IMR-90 (cell line): ENCODE measurements around the gene C8B. TPM values are rescaled to one million over a fixed set of nuclear protein-coding genes. Genes with fewer than 3 reads are reported as not detected.

Experiments
- ATAC-seq: fragments of 200-7000 bp; cut with Tn5 transposase; 2 replicates; pipeline ENCODE4 v1.9.1; 2020; ENCODE audit warnings: low read depth, mild to moderate bottlenecking, moderate library complexity
- BruUV-seq: library from RNA; stranded (reverse); fragments of 400-500 nt; replicated peaks from 2 replicates; lab custom pipeline; 2021; lab: Mats Ljungman, UMichigan
- CTCF ChIA-PET: fragments of 300-600 bp; formaldehyde crosslinking; extraction: SDS; loops from one replicate; lab custom pipeline; 2021; ENCODE audit warnings: antibody characterized with exemption; lab: Yijun Ruan, JAX
- POLR2A ChIA-PET: fragments of 300-600 bp; sonication (Branson Sonifier 250); formaldehyde crosslinking; loops from one replicate; lab custom pipeline; 2022; ENCODE audit warnings: antibody characterized with exemption; ENCODE audit not compliant: unreplicated experiment; lab: Charles Lee
- DNase-seq: peaks from one replicate; pipeline ENCODE4 v3.0.0; 2013
- H2AFZ ChIP-seq: replicated peaks from 2 replicates; pipeline ENCODE3; 2013; ENCODE audit warnings: low read length, mild to moderate bottlenecking; ENCODE audit not compliant: poor library complexity
- H2AK5ac ChIP-seq: 2 replicates; pipeline ENCODE4 v1.6.1; 2013; ENCODE audit warnings: low read depth, low read length, inconsistent platforms
- H2AK9ac ChIP-seq: replicated peaks from 2 replicates; pipeline ENCODE3; 2013; ENCODE audit warnings: mild to moderate bottlenecking, low read depth, low read length, moderate library complexity; ENCODE audit not compliant: poor library complexity
- H2BK120ac ChIP-seq: 2 replicates; pipeline ENCODE4 v1.6.1; 2013; ENCODE audit warnings: low read depth, low read length, inconsistent platforms
- H2BK15ac ChIP-seq: 3 replicates; pipeline ENCODE4 v1.6.1; 2013; ENCODE audit warnings: low read depth, low read length, inconsistent platforms
- H2BK20ac ChIP-seq: 2 replicates; pipeline ENCODE4 v1.6.1; 2013; ENCODE audit warnings: low read depth, mild to moderate bottlenecking, inconsistent platforms, low read length, moderate library complexity
- H2BK5ac ChIP-seq: 2 replicates; pipeline ENCODE4 v1.6.1; 2013; ENCODE audit warnings: mild to moderate bottlenecking, low read depth, low read length, inconsistent platforms; ENCODE audit not compliant: poor library complexity, severe bottlenecking
- H3K14ac ChIP-seq: replicated peaks from 2 replicates; pipeline ENCODE4 v1.6.1; 2013; ENCODE audit warnings: low read depth, low read length, inconsistent platforms
- H3K18ac ChIP-seq: 2 replicates; pipeline ENCODE4 v1.6.1; 2013; ENCODE audit warnings: low read depth, low read length, control low read depth
- H3K23ac ChIP-seq: 2 replicates; pipeline ENCODE4 v1.6.1; 2013; ENCODE audit warnings: low read depth, low read length, inconsistent platforms
- H3K27ac ChIP-seq: 2 replicates; pipeline ENCODE4 v1.5.1; 2013; ENCODE audit warnings: mild to moderate bottlenecking, control low read depth, low read length; ENCODE audit not compliant: insufficient read depth
- H3K27me3 ChIP-seq: 2 replicates; pipeline ENCODE4 v1.6.1; 2013; ENCODE audit warnings: low read length; ENCODE audit not compliant: control insufficient read depth, insufficient read depth
- H3K36me3 ChIP-seq: 2 replicates; pipeline ENCODE4 v1.6.1; 2013; ENCODE audit warnings: low read length, mixed read lengths; ENCODE audit not compliant: control insufficient read depth, insufficient read depth
- H3K4ac ChIP-seq: 2 replicates; pipeline ENCODE4 v1.6.1; 2013; ENCODE audit warnings: low read depth, low read length, inconsistent platforms
- H3K4me1 ChIP-seq: 2 replicates; pipeline ENCODE4 v1.6.1; 2013; ENCODE audit warnings: low read length, mixed read lengths; ENCODE audit not compliant: control insufficient read depth, insufficient read depth
- H3K4me2 ChIP-seq: 2 replicates; pipeline ENCODE4 v1.6.1; 2013; ENCODE audit warnings: low read depth, mild to moderate bottlenecking, control low read depth, low read length, moderate library complexity
- H3K4me3 ChIP-seq: 2 replicates; pipeline ENCODE4 v1.5.1; 2013; ENCODE audit warnings: low read depth, mild to moderate bottlenecking, control low read depth, low read length, moderate library complexity; ENCODE audit not compliant: insufficient read depth
- H3K56ac ChIP-seq: 2 replicates; pipeline ENCODE4 v1.6.1; 2013; ENCODE audit warnings: low read length, inconsistent platforms; ENCODE audit not compliant: insufficient read depth; ENCODE audit errors: extremely low read depth
- H3K79me1 ChIP-seq, 2 experiments: 2 replicates each; pipeline ENCODE4 v1.6.1; 2013; ENCODE audit warnings: low read length in 2 of 2, inconsistent platforms in 1 of 2, low read depth in 1 of 2
- H3K9ac ChIP-seq: 2 replicates; pipeline ENCODE4 v1.6.1; 2013; ENCODE audit warnings: low read depth, low read length, control low read depth
- H3K9me1 ChIP-seq: 2 replicates; pipeline ENCODE4 v1.6.1; 2013; ENCODE audit warnings: low read length, inconsistent platforms; ENCODE audit not compliant: insufficient read depth
- H3K9me3 ChIP-seq: 2 replicates; pipeline ENCODE4 v1.6.1; 2013; ENCODE audit warnings: low read length; ENCODE audit not compliant: control insufficient read depth, insufficient read depth
- H4K20me1 ChIP-seq: 2 replicates; pipeline ENCODE4 v1.6.1; 2013; ENCODE audit warnings: low read length, inconsistent platforms; ENCODE audit not compliant: insufficient read depth
- H4K5ac ChIP-seq: 2 replicates; pipeline ENCODE4 v1.6.1; 2013; ENCODE audit warnings: mild to moderate bottlenecking, low read depth, low read length, control low read depth
- H4K8ac ChIP-seq, 2 experiments: 2 replicates each; pipeline ENCODE4 v1.6.1; 2013; ENCODE audit warnings: low read depth in 2 of 2, low read length in 2 of 2, control low read depth in 1 of 2, inconsistent platforms in 1 of 2
- H4K91ac ChIP-seq: 2 replicates; pipeline ENCODE4 v1.6.1; 2013; ENCODE audit warnings: low read depth, low read length, inconsistent platforms; ENCODE audit not compliant: insufficient read depth
- CEBPB ChIP-seq: IDR thresholded peaks from 2 replicates; pipeline ENCODE4 v1.6.1; 2012; ENCODE audit warnings: low read depth, low read length, improper control_type of control experiment
- FOS ChIP-seq: fragments of 150-350 bp; IDR thresholded peaks from 2 replicates; pipeline ENCODE4 v1.6.1; 2016; ENCODE audit warnings: low read depth, low read length
- MAFK ChIP-seq: IDR thresholded peaks from 2 replicates; pipeline ENCODE4 v1.6.1; 2012; ENCODE audit warnings: low read depth, low read length, improper control_type of control experiment
- MAZ ChIP-seq: IDR thresholded peaks from 2 replicates; pipeline ENCODE4 v1.6.1; 2012; ENCODE audit warnings: low read depth, mild to moderate bottlenecking, low read length, improper control_type of control experiment, moderate library complexity, borderline replicate concordance
- MXI1 ChIP-seq: IDR thresholded peaks from 2 replicates; pipeline ENCODE4 v1.6.1; 2012; ENCODE audit warnings: low read depth, mild to moderate bottlenecking, low read length, moderate library complexity, borderline replicate concordance
- POLR2A ChIP-seq: IDR thresholded peaks from 2 replicates; pipeline ENCODE4 v1.6.1; 2012; ENCODE audit warnings: mild to moderate bottlenecking, low read depth, low read length
- RAD21 ChIP-seq: IDR thresholded peaks from 2 replicates; pipeline ENCODE4 v1.6.1; 2012; ENCODE audit warnings: low read length, improper control_type of control experiment
- RCOR1 ChIP-seq: IDR thresholded peaks from 2 replicates; pipeline ENCODE4 v1.6.1; 2012; ENCODE audit warnings: mild to moderate bottlenecking, low read length, improper control_type of control experiment; ENCODE audit not compliant: insufficient replicate concordance
- RFX5 ChIP-seq: IDR thresholded peaks from 2 replicates; pipeline ENCODE4 v1.8.0; 2012; ENCODE audit warnings: low read depth, mild to moderate bottlenecking, low read length, moderate library complexity
- SMC3 ChIP-seq: fragments of 150-350 bp; IDR thresholded peaks from 2 replicates; pipeline ENCODE4 v1.6.1; 2016; ENCODE audit warnings: low read depth, mild to moderate bottlenecking, antibody characterized with exemption, low read length, moderate library complexity
- WGBS, 2 experiments: methylation state at CpG; one replicate each; pipeline versions ENCODE4 v1.1.5 to v1.1.7; 2013; ENCODE audit warnings: missing lambda C conversion rate in 2 of 2; ENCODE audit not compliant: insufficient read length in 1 of 2; ENCODE audit errors: extremely low coverage in 2 of 2; 5-methylcytosine and 5-hydroxymethylcytosine counted together
- dilution Hi-C: fragments of 300-500 bp; cut with HindIII; formaldehyde crosslinking; loops from one replicate; pipeline ENCODE4 v1.14.3; 2018; ENCODE audit warnings: low sequenced_read_pairs; ENCODE audit not compliant: unreplicated experiment
- in situ Hi-C: fragments of 300-500 bp; cut with MboI; formaldehyde crosslinking; loops from 3 replicates; pipeline ENCODE4 v1.14.3; 2019; ENCODE audit warnings: low sequenced_read_pairs, inconsistent platforms, mixed read lengths
- intact Hi-C: fragments of 100-400 bp; cut with micrococcal nuclease; formaldehyde crosslinking; loops from 2 replicates; pipeline ENCODE4 v1.10.0; 2022
- polyA plus RNA-seq, 3 experiments: library from polyadenylated mRNA; depleted of rRNA; stranded (reverse); fragments of >200 nt; gene quantifications; 2 replicates each; pipeline ENCODE4 v1.2.3, GENCODE V29; 2012; ENCODE audit warnings: low replicate concordance in 1 of 3
- total RNA-seq: library from RNA; depleted of rRNA; stranded (reverse); fragments of >200 nt; gene quantifications from 2 replicates; pipeline ENCODE4 v1.2.3, GENCODE V29; 2012

The C8B gene
- total and polyA plus RNA-seq, 2 of the 4 experiments (the other 2 are of a cell fraction) = not detected

DNA sequence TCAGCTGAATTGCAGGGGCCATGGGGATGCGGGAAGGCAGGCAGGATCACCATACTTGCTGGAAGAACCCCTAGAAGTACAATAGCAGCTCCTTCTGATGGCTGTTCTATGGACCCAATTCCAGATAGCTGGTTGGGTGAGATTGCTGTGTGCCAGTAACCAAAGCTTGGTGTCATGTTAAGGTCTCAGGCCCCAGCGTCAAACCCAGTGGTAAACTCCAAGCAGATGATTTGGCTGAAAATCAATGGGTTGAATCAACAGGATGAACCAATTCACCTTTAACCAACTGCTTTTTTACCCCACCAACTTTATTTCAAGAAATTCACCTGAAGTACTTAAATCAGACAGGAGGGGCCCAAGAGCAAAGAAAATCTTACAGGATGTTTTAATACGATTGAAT lies 37.8 kb downstream of the C8B start:
- dilution Hi-C loops (no loop called here), intact Hi-C loops (no loop called here), in situ Hi-C loops (no loop called here)
- Histone ChIP-seq H3K27me3 (no peaks in the 10 kb centered on the region), H3K9me3 (no peaks in the 10 kb centered on the region), H2BK20ac (no peak overlapping the region), H3K27ac (no peak overlapping the region), H2BK15ac (no peak overlapping the region), H3K79me1 (no peaks in the 10 kb centered on the region), H3K9me1 (no peaks in the 10 kb centered on the region), H3K4me3 (no peak overlapping the region), H3K4me1 (peaks cover 5% of the 10 kb centered on the region), H4K20me1 (no peaks in the 10 kb centered on the region), H4K8ac (no peak overlapping the region), H3K14ac (no peak overlapping the region), H3K36me3 (no peaks in the 10 kb centered on the region), H4K91ac (no peak overlapping the region), H3K4ac (no peak overlapping the region), H2BK120ac (no peak overlapping the region), H3K56ac (no peak overlapping the region), H2BK5ac (no peak overlapping the region), H3K18ac (no peak overlapping the region), H2AFZ (no peak overlapping the region), H3K9ac (no peak overlapping the region), H2AK9ac (no peak overlapping the region), H2AK5ac (no peak overlapping the region), H3K23ac (no peak overlapping the region), H3K4me2 (no peak overlapping the region), H4K5ac (no peak overlapping the region)
- WGBS, 2 experiments = no CpG with 5 or more reads among the region's 3 CpGs
- CTCF ChIA-PET = no interaction called here
- DNase-seq (no peak), ATAC-seq (no peak)
- POLR2A ChIA-PET = no interaction called here
- no TSS peak for BruUV-seq
- no peak for TF ChIP-seq RCOR1
- no peak for TF ChIP-seq FOS
- TF ChIP-seq RAD21 = no peak
- no peak for TF ChIP-seq CEBPB
- TF ChIP-seq MAFK = no peak
- TF ChIP-seq MXI1 = no peak
- no peak for TF ChIP-seq POLR2A
- TF ChIP-seq MAZ = no peak
- no peak for TF ChIP-seq RFX5
- TF ChIP-seq SMC3 = no peak
